CD14-positive monocyte (primary cell): ENCODE measurements around the gene FAF2. TPM values are rescaled to one million over a fixed set of nuclear protein-coding genes. Genes with fewer than 3 reads are reported as not detected.

ENCODE experiments used
- DNase-seq, 3 donors: peaks; one replicate each; pipeline ENCODE4 v3.0.0-alpha.2; 2011 to 2022
- H2AFZ ChIP-seq: 2 replicates; pipeline ENCODE4 v1.6.0; 2012; ENCODE audit warnings: mild to moderate bottlenecking, low read depth, low read length, inconsistent platforms; ENCODE audit not compliant: insufficient read depth, poor library complexity, severe bottlenecking
- H3K27ac ChIP-seq, 2 donors: 1 replicate in 1 of 2; 2 replicates in 1 of 2; pipeline ENCODE4 v1.5.1; 2012 to 2013; ENCODE audit warnings: low read length in 2 of 2, control low read depth in 1 of 2, inconsistent platforms in 1 of 2, low read depth in 1 of 2, mild to moderate bottlenecking in 1 of 2
- H3K27me3 ChIP-seq, 2 donors: one replicate each; pipeline versions ENCODE4 v1.6.0 to v1.6.1; 2011 to 2013; ENCODE audit warnings: low read length in 2 of 2; ENCODE audit not compliant: control insufficient read depth in 2 of 2, insufficient read depth in 2 of 2
- H3K36me3 ChIP-seq, 2 donors: replicated peaks in 1 of 2; 1 replicate in 1 of 2; 2 replicates in 1 of 2; pipeline versions ENCODE4 v1.5.1 to v1.6.1; 2012 to 2013; ENCODE audit warnings: low read length in 2 of 2, control low read depth in 1 of 2, inconsistent platforms in 1 of 2, mild to moderate bottlenecking in 1 of 2; ENCODE audit not compliant: insufficient read depth in 2 of 2, control insufficient read depth in 1 of 2
- H3K4me1 ChIP-seq, 2 donors: 1 replicate in 1 of 2; 2 replicates in 1 of 2; pipeline versions ENCODE4 v1.5.1 to v1.6.1; 2012 to 2013; ENCODE audit warnings: low read length in 2 of 2, control low read depth in 1 of 2, inconsistent platforms in 1 of 2, mild to moderate bottlenecking in 1 of 2, moderate library complexity in 1 of 2; ENCODE audit not compliant: insufficient read depth in 2 of 2, control insufficient read depth in 1 of 2
- H3K4me2 ChIP-seq: replicated peaks from 2 replicates; pipeline ENCODE3; 2012; ENCODE audit warnings: low read length, moderate library complexity, mild to moderate bottlenecking; ENCODE audit not compliant: poor library complexity, severe bottlenecking; ENCODE audit errors: extremely low read depth
- H3K4me3 ChIP-seq, 3 experiments: fragments of 200-600 bp in 1 of 3; sonication (generic) in 1 of 3; replicated peaks in 1 of 3; 1 replicate in 2 of 3; 2 replicates in 1 of 3; pipeline ENCODE4 v1.5.1; 2011 to 2013; ENCODE audit warnings: low read length in 3 of 3, mild to moderate bottlenecking in 3 of 3, control low read depth in 2 of 3, low read depth in 2 of 3, inconsistent platforms in 1 of 3, moderate library complexity in 1 of 3
- H3K79me2 ChIP-seq: 2 replicates; pipeline ENCODE4 v1.6.0; 2012; ENCODE audit warnings: mild to moderate bottlenecking, control low read depth, inconsistent platforms, low read length, moderate library complexity; ENCODE audit not compliant: insufficient read depth
- H3K9ac ChIP-seq: 2 replicates; pipeline ENCODE4 v1.6.0; 2017; ENCODE audit warnings: low read length, mild to moderate bottlenecking; ENCODE audit not compliant: insufficient read depth, poor library complexity, severe bottlenecking
- H3K9me3 ChIP-seq, 2 donors: replicated peaks in 1 of 2; 1 replicate in 1 of 2; 2 replicates in 1 of 2; pipeline versions ENCODE4 v1.5.1 to v1.6.1; 2012 to 2013; ENCODE audit warnings: low read length in 2 of 2, control low read depth in 1 of 2; ENCODE audit not compliant: control insufficient read depth in 1 of 2, insufficient read depth in 1 of 2
- H4K20me1 ChIP-seq: 2 replicates; pipeline ENCODE4 v1.6.0; 2012; ENCODE audit warnings: mild to moderate bottlenecking, low read length, control low read depth, moderate library complexity; ENCODE audit not compliant: insufficient read depth
- H3K27ac Mint-ChIP-seq, 7 donors: one replicate each; pipeline ENCODE4 v1.8.0; 2020; ENCODE audit warnings: mild to moderate bottlenecking in 7 of 7, mixed read lengths in 7 of 7, moderate library complexity in 6 of 7, inconsistent platforms in 2 of 7
- H3K27me3 Mint-ChIP-seq, 3 donors: one replicate each; pipeline ENCODE4 v1.8.0; 2021 to 2022; ENCODE audit warnings: low read depth in 3 of 3, mild to moderate bottlenecking in 3 of 3, mixed read lengths in 3 of 3, moderate library complexity in 3 of 3, inconsistent platforms in 1 of 3
- H3K36me3 Mint-ChIP-seq, 2 donors: one replicate each; pipeline ENCODE4 v1.8.0; 2020; ENCODE audit warnings: mixed read lengths in 2 of 2, inconsistent platforms in 1 of 2, mild to moderate bottlenecking in 1 of 2
- H3K4me1 Mint-ChIP-seq: one replicate; pipeline ENCODE4 v1.8.0; 2020; ENCODE audit warnings: mild to moderate bottlenecking, mixed read lengths
- H3K4me3 Mint-ChIP-seq, 2 donors: one replicate each; pipeline ENCODE4 v1.8.0; 2020; ENCODE audit warnings: mild to moderate bottlenecking in 2 of 2, mixed read lengths in 2 of 2, moderate library complexity in 1 of 2
- H3K9me3 Mint-ChIP-seq, 7 donors: one replicate each; pipeline ENCODE4 v1.8.0; 2020 to 2022; ENCODE audit warnings: mixed read lengths in 7 of 7, mild to moderate bottlenecking in 6 of 7, moderate library complexity in 6 of 7, inconsistent platforms in 2 of 7
- WGBS: methylation state at CpG from one replicate; pipeline ENCODE4 v1.1.5; 2013; ENCODE audit warnings: missing lambda C conversion rate; ENCODE audit not compliant: insufficient coverage; 5-methylcytosine and 5-hydroxymethylcytosine counted together
- intact Hi-C, 2 donors: fragments of 100-400 bp; cut with micrococcal nuclease; formaldehyde crosslinking; loops; one replicate each; pipeline versions ENCODE4 v1.15.0 to v1.15.1; 2023
- polyA plus RNA-seq, 3 donors: library from polyadenylated mRNA; depleted of rRNA in 1 of 3; unstranded in 2 of 3; stranded (reverse) in 1 of 3; fragments of 300-500 nt in 2 of 3; fragments of >200 nt in 1 of 3; fragmentation: Illumina TruSeq in 2 of 3; gene quantifications; 1 replicate in 2 of 3; 2 replicates in 1 of 3; pipeline ENCODE4 v1.2.3, GENCODE V29; 2012 to 2021
- TF ChIP-seq, protein P1 (sequence below): fragments of 200-600 bp; IDR thresholded peaks from one replicate; pipeline ENCODE4 v1.8.0; 2022; ENCODE audit warnings: antibody characterized with exemption, mild to moderate bottlenecking

Gene FAF2
- polyA plus RNA-seq, 3 donors, result 11.5 to 14.8 (median 12.2) TPM

- WGBS, result 100% methylated on average over 2 of the region's 2 CpGs
- H3K79me2 ChIP-seq, result peaks cover 36% of the 10 kb centered on the region
- H3K9ac ChIP-seq, result peak overlapping the region; percentile 21
- no peaks in the 10 kb centered on the region for H3K27me3 ChIP-seq
- H3K4me1 ChIP-seq, result peaks cover 16 to 23% of the 10 kb centered on the region in 2 donors
- TF ChIP-seq, protein P1, sequence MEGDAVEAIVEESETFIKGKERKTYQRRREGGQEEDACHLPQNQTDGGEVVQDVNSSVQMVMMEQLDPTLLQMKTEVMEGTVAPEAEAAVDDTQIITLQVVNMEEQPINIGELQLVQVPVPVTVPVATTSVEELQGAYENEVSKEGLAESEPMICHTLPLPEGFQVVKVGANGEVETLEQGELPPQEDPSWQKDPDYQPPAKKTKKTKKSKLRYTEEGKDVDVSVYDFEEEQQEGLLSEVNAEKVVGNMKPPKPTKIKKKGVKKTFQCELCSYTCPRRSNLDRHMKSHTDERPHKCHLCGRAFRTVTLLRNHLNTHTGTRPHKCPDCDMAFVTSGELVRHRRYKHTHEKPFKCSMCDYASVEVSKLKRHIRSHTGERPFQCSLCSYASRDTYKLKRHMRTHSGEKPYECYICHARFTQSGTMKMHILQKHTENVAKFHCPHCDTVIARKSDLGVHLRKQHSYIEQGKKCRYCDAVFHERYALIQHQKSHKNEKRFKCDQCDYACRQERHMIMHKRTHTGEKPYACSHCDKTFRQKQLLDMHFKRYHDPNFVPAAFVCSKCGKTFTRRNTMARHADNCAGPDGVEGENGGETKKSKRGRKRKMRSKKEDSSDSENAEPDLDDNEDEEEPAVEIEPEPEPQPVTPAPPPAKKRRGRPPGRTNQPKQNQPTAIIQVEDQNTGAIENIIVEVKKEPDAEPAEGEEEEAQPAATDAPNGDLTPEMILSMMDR, result no peak
- H4K20me1 ChIP-seq, result peaks cover 24% of the 10 kb centered on the region
- H3K4me3 ChIP-seq, result no peak overlapping the region
- DNase-seq, result no peak
- no peak overlapping the region for H3K4me2 ChIP-seq
- H3K36me3 Mint-ChIP-seq, result peaks cover 30 to 39% of the 10 kb centered on the region in 2 donors
- H3K27me3 Mint-ChIP-seq, result peaks cover 0 to 4% (median 0%) of the 10 kb centered on the region in 3 donors
- H3K4me1 Mint-ChIP-seq, result peaks cover 48% of the 10 kb centered on the region
- no peaks in the 10 kb centered on the region for H3K9me3 ChIP-seq
- intact Hi-C loops, result loop anchor here (10.0 kb wide), 2 partner anchors 122 to 1722 kb away; partner anchors contain the start of genes RMND5B (in 1 of the 2) and RNF44 (in 1 of the 2)
- peaks cover 17 to 31% of the 10 kb centered on the region in 2 donors for H3K36me3 ChIP-seq
- H3K27ac ChIP-seq, result no peak overlapping the region
- H3K4me3 Mint-ChIP-seq, result no peak overlapping the region
- peak overlapping the region in 3 of 7 donors; percentile 5 to 80 (median 26) for H3K27ac Mint-ChIP-seq
- H3K9me3 Mint-ChIP-seq, result no peaks in the 10 kb centered on the region
- H2AFZ ChIP-seq, result no peak overlapping the region
Measured at GRCh38 chr5:176413255-176413565, 35.0 kb upstream of the FAF2 start.

GRCh38 chr5:176413709-176414191 lies 34.4 kb upstream of the FAF2 start:
- intact Hi-C loops, result loop anchor here (10.0 kb wide), 2 partner anchors 121 to 1721 kb away; partner anchors contain the start of genes RMND5B (in 1 of the 2) and RNF44 (in 1 of the 2)
- H3K4me3 ChIP-seq, result no peak overlapping the region
- Mint-ChIP-seq H3K27ac (peak overlapping the region in 1 of 7 donors; percentile 10), H3K27me3 (peaks cover 0 to 4% (median 2%) of the 10 kb centered on the region in 3 donors), H3K4me1 (peaks cover 48% of the 10 kb centered on the region), H3K9me3 (no peaks in the 10 kb centered on the region), H3K36me3 (peaks cover 25 to 34% of the 10 kb centered on the region in 2 donors), H3K4me3 (no peak overlapping the region)
- WGBS, result 100% methylated on average over 6 of the region's 7 CpGs
- peaks cover 36% of the 10 kb centered on the region for H3K79me2 ChIP-seq
- H3K36me3 ChIP-seq, result peaks cover 14 to 26% of the 10 kb centered on the region in 2 donors
- no peak overlapping the region for H3K4me2 ChIP-seq
- H3K9ac ChIP-seq, result no peak overlapping the region
- H4K20me1 ChIP-seq, result peaks cover 24% of the 10 kb centered on the region
- H3K9me3 ChIP-seq, result no peaks in the 10 kb centered on the region
- H3K4me1 ChIP-seq, result peaks cover 16 to 23% of the 10 kb centered on the region in 2 donors
- DNase-seq, result no peak
- H3K27ac ChIP-seq, result no peak overlapping the region
- no peaks in the 10 kb centered on the region for H3K27me3 ChIP-seq
- no peak overlapping the region for H2AFZ ChIP-seq
- TF ChIP-seq, protein P1, result no peak
